GM12878 (cell line): ENCODE measurements around the gene ADISSP. TPM values are rescaled to one million over a fixed set of nuclear protein-coding genes. Genes with fewer than 3 reads are reported as not detected.
A peak's percentile ranks its signal among the peaks of the same experiment; 100 is the strongest.

Experiments
- ATAC-seq: fragments of 200-7000 bp; cut with Tn5 transposase; 3 replicates; pipeline ENCODE4 v1.9.1; 2020; ENCODE audit warnings: mild to moderate bottlenecking, moderate library complexity
- BruUV-seq: library from RNA; stranded (reverse); fragments of 400-500 nt; replicated peaks from 2 replicates; lab custom pipeline; 2021; lab: Mats Ljungman, UMichigan
- CTCF ChIA-PET: fragments of 300-600 bp; sonication (Branson Sonifier 250); formaldehyde crosslinking; extraction: SDS; loops from one replicate; lab custom pipeline; 2021; ENCODE audit warnings: inconsistent platforms; lab: Yijun Ruan, JAX
- POLR2A ChIA-PET: fragments of 350-600 bp; formaldehyde crosslinking; extraction: SDS; loops from one replicate; lab custom pipeline; 2021; ENCODE audit warnings: inconsistent platforms; lab: Charles Lee
- RAD21 ChIA-PET: fragments of 300-600 bp; sonication (Branson Sonifier 250); formaldehyde crosslinking; loops from one replicate; lab custom pipeline; 2023; ENCODE audit warnings: antibody characterized with exemption; ENCODE audit not compliant: unreplicated experiment; lab: Charles Lee
- SMC1A ChIA-PET: fragments of 300-600 bp; sonication (Branson Sonifier 250); formaldehyde crosslinking; loops from one replicate; lab custom pipeline; 2023; ENCODE audit not compliant: unreplicated experiment, uncharacterized antibody; lab: Charles Lee
- DNase-seq: peaks from one replicate; pipeline ENCODE4 v3.0.0-alpha.2; 2011; ENCODE audit warnings: low read depth, low spot score
- FAIRE-seq: peaks from 3 replicates; lab custom pipeline; 2011; peaks lifted over from hg19 to GRCh38; lab: Jason Lieb, UNC
- H2AFZ ChIP-seq: 2 replicates; pipeline ENCODE4 v1.6.0; 2011; ENCODE audit warnings: low read depth, low read length, control low read depth; ENCODE audit not compliant: control insufficient read depth
- H3K27ac ChIP-seq: 2 replicates; pipeline ENCODE4 v1.5.1; 2011; ENCODE audit warnings: control low read depth; ENCODE audit not compliant: control insufficient read depth, insufficient read depth
- H3K27me3 ChIP-seq, 2 experiments: replicated peaks in 1 of 2; 2 replicates each; pipeline versions ENCODE4 v1.6.0 to v1.6.1; 2011; ENCODE audit warnings: low read length in 1 of 2; ENCODE audit not compliant: control insufficient read depth in 2 of 2, insufficient read depth in 2 of 2
- H3K36me3 ChIP-seq, 2 experiments: 2 replicates each; pipeline ENCODE4 v1.5.1; 2011; ENCODE audit warnings: low read length in 1 of 2; ENCODE audit not compliant: control insufficient read depth in 2 of 2, insufficient read depth in 2 of 2
- H3K4me1 ChIP-seq: 2 replicates; pipeline ENCODE4 v1.6.1; 2011; ENCODE audit warnings: mild to moderate bottlenecking, low read length, moderate library complexity, mixed read lengths; ENCODE audit not compliant: control insufficient read depth, insufficient read depth
- H3K4me2 ChIP-seq: 2 replicates; pipeline ENCODE4 v1.6.0; 2011; ENCODE audit warnings: control low read depth; ENCODE audit not compliant: control insufficient read depth, insufficient read depth
- H3K4me3 ChIP-seq: fragments of 200-600 bp; sonication (generic); 2 replicates; pipeline ENCODE4 v1.5.1; 2016
- H3K79me2 ChIP-seq: 2 replicates; pipeline ENCODE4 v1.6.0; 2011; ENCODE audit warnings: low read length; ENCODE audit not compliant: control insufficient read depth, insufficient read depth
- H3K9ac ChIP-seq: 2 replicates; pipeline ENCODE4 v1.8.0; 2011; ENCODE audit warnings: low read length, control low read depth, mixed read lengths; ENCODE audit not compliant: control insufficient read depth, insufficient read depth
- H3K9me3 ChIP-seq: replicated peaks from 3 replicates; pipeline ENCODE4 v1.5.1; 2011; ENCODE audit warnings: mild to moderate bottlenecking, low read length; ENCODE audit not compliant: control insufficient read depth, insufficient read depth
- H4K20me1 ChIP-seq: 2 replicates; pipeline ENCODE4 v1.6.0; 2011; ENCODE audit not compliant: control insufficient read depth, insufficient read depth
- ATF7 ChIP-seq: fragments of 450-650 bp; IDR thresholded peaks from 2 replicates; pipeline ENCODE4 v1.6.1; 2016; ENCODE audit warnings: low read depth, mild to moderate bottlenecking
- CBFB ChIP-seq: IDR thresholded peaks from 2 replicates; pipeline ENCODE4 v1.6.1; 2016; ENCODE audit warnings: antibody characterized with exemption, low read depth
- MXI1 ChIP-seq: fragments of 150-350 bp; IDR thresholded peaks from 2 replicates; pipeline ENCODE4 v1.6.1; 2011; ENCODE audit warnings: low read depth, mild to moderate bottlenecking, inconsistent platforms, low read length, improper control_type of control experiment
- RB1 ChIP-seq: fragments of 450-650 bp; formaldehyde crosslinking; IDR thresholded peaks from 2 replicates; pipeline ENCODE4 v1.6.1; 2017; ENCODE audit warnings: mild to moderate bottlenecking, borderline replicate concordance
- WGBS: methylation state at CpG from one replicate; pipeline ENCODE4 v1.1.6; 2016; ENCODE audit warnings: low lambda C conversion rate; ENCODE audit not compliant: insufficient replicate concordance, insufficient coverage; ENCODE audit errors: missing lambda C conversion rate; 5-methylcytosine and 5-hydroxymethylcytosine counted together
- in situ Hi-C: fragments of 300-500 bp; cut with MboI; formaldehyde crosslinking; loops from 9 replicates; pipeline ENCODE4 v1.14.3; 2018; ENCODE audit warnings: mixed read lengths
- intact Hi-C: fragments of 100-400 bp; cut with micrococcal nuclease; formaldehyde crosslinking; loops from one replicate; pipeline ENCODE4 v1.14.2; 2022; ENCODE audit not compliant: unreplicated experiment
- polyA plus RNA-seq, 11 experiments: library from polyadenylated mRNA; depleted of rRNA in 4 of 11; unstranded in 6 of 11; stranded (reverse) in 5 of 11; fragments of >200 nt; fragmentation: Nextera tagmentation in 4 of 11; fragmentation: Illumina TruSeq in 1 of 11; extraction: Ambion mirVana in 4 of 11; extraction: Trizol in 1 of 11; gene quantifications; 1 replicate in 1 of 11; 2 replicates in 10 of 11; pipeline versions ENCODE4 v1.2.1 to v1.2.3, GENCODE V29; 2011 to 2016; ENCODE audit warnings: inconsistent platforms in 2 of 11, missing spikeins in 2 of 11, low read depth in 1 of 11
- total RNA-seq, 4 experiments: library from RNA; depleted of rRNA in 3 of 4; stranded (reverse); fragments of >200 nt in 3 of 4; fragmentation: Illumina TruSeq in 1 of 4; extraction: Trizol in 1 of 4; gene quantifications; 2 replicates each; pipeline versions ENCODE4 v1.2.1 to v1.2.3, GENCODE V29; 2013 to 2021
- TF ChIP-seq, protein P1 (sequence below): IDR thresholded peaks from 2 replicates; pipeline ENCODE4 v1.6.1; 2011; ENCODE audit warnings: borderline replicate concordance, low read depth, mild to moderate bottlenecking, moderate library complexity, low read length; ENCODE audit not compliant: insufficient read depth, poor library complexity, severe bottlenecking
- TF ChIP-seq, protein P2 (sequence below): fragments of 450-650 bp; IDR thresholded peaks from 2 replicates; pipeline ENCODE4 v1.6.1; 2018; ENCODE audit warnings: borderline replicate concordance, mild to moderate bottlenecking; ENCODE audit not compliant: partially characterized antibody
- TF ChIP-seq, protein P3 (sequence below): IDR thresholded peaks from 2 replicates; pipeline ENCODE4 v1.6.1; 2012; ENCODE audit warnings: low read length, inconsistent platforms

Gene ADISSP
- total and polyA plus RNA-seq, 10 of the 15 experiments (the other 5 are each of a cell fraction or from before 2014, with no cell fraction given), result 0.80 to 96.3 (median 38.6) TPM

GRCh38 chr20:3729378-3729777 lies 38.2 kb downstream of the ADISSP start:
- H3K27me3 ChIP-seq, result peaks cover 1 to 4% of the 10 kb centered on the region in 2 experiments; a peak in 1 of 4 replicates
- no peaks in the 10 kb centered on the region for H3K36me3 ChIP-seq
- TF ChIP-seq RB1, result no peak
- TF ChIP-seq, protein P1, sequence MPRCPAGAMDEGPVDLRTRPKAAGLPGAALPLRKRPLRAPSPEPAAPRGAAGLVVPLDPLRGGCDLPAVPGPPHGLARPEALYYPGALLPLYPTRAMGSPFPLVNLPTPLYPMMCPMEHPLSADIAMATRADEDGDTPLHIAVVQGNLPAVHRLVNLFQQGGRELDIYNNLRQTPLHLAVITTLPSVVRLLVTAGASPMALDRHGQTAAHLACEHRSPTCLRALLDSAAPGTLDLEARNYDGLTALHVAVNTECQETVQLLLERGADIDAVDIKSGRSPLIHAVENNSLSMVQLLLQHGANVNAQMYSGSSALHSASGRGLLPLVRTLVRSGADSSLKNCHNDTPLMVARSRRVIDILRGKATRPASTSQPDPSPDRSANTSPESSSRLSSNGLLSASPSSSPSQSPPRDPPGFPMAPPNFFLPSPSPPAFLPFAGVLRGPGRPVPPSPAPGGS, result peak; percentile 58
- no peak for TF ChIP-seq MXI1
- TF ChIP-seq, protein P2, sequence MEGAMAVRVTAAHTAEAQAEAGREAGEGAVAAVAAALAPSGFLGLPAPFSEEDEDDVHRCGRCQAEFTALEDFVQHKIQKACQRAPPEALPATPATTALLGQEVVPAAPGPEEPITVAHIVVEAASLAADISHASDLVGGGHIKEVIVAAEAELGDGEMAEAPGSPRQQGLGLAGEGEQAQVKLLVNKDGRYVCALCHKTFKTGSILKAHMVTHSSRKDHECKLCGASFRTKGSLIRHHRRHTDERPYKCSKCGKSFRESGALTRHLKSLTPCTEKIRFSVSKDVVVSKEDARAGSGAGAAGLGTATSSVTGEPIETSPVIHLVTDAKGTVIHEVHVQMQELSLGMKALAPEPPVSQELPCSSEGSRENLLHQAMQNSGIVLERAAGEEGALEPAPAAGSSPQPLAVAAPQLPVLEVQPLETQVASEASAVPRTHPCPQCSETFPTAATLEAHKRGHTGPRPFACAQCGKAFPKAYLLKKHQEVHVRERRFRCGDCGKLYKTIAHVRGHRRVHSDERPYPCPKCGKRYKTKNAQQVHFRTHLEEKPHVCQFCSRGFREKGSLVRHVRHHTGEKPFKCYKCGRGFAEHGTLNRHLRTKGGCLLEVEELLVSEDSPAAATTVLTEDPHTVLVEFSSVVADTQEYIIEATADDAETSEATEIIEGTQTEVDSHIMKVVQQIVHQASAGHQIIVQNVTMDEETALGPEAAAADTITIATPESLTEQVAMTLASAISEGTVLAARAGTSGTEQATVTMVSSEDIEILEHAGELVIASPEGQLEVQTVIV, result no peak
- no peak for TF ChIP-seq CBFB
- TF ChIP-seq, protein P3, sequence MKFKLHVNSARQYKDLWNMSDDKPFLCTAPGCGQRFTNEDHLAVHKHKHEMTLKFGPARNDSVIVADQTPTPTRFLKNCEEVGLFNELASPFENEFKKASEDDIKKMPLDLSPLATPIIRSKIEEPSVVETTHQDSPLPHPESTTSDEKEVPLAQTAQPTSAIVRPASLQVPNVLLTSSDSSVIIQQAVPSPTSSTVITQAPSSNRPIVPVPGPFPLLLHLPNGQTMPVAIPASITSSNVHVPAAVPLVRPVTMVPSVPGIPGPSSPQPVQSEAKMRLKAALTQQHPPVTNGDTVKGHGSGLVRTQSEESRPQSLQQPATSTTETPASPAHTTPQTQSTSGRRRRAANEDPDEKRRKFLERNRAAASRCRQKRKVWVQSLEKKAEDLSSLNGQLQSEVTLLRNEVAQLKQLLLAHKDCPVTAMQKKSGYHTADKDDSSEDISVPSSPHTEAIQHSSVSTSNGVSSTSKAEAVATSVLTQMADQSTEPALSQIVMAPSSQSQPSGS, result no peak
- TF ChIP-seq ATF7, result no peak
- 28% methylated on average over 6 of the region's 6 CpGs for WGBS
- no peak overlapping the region for H3K27ac ChIP-seq
- DNase-seq (no peak), ATAC-seq (no peak), FAIRE-seq (no peak)
- no peaks in the 10 kb centered on the region for H3K9me3 ChIP-seq
- ChIA-PET CTCF (interaction anchor here (0.9 kb wide), 1 partner anchor 20 kb away, joined by 4 read pairs; no protein-coding TSS in a partner anchor), POLR2A (no interaction called here), SMC1A (no interaction called here), RAD21 (no interaction called here)
- H3K9ac ChIP-seq, result no peak overlapping the region
- in situ Hi-C loops, result no loop called here
- intact Hi-C loops, result no loop called here
- no peak overlapping the region for H3K4me3 ChIP-seq
- no peaks in the 10 kb centered on the region for H4K20me1 ChIP-seq
- no peaks in the 10 kb centered on the region for H3K79me2 ChIP-seq
- no peaks in the 10 kb centered on the region for H3K4me1 ChIP-seq
- no peak overlapping the region for H3K4me2 ChIP-seq
- no peak overlapping the region for H2AFZ ChIP-seq
- no TSS peak for BruUV-seq
